Jurkat, Clone E6-1 (cell line): ENCODE measurements around the gene ITPR1.
A peak's percentile ranks its signal among the peaks of the same experiment; 100 is the strongest.

Experiments used
- DNase-seq: peaks from one replicate; pipeline ENCODE4 v3.0.0-alpha.2; 2011; ENCODE audit warnings: low read depth, low spot score
- H3K4me3 ChIP-seq: 2 replicates; pipeline ENCODE4 v1.5.1; 2011; ENCODE audit warnings: mild to moderate bottlenecking, low read length, control low read depth, moderate library complexity

Gene ITPR1

GRCh38 chr3:4838621-4839022 lies 345.5 kb downstream of the ITPR1 start:
- no peak for DNase-seq
- no peak overlapping the region for H3K4me3 ChIP-seq

- H3K4me3 ChIP-seq = no peak overlapping the region
- DNase-seq = no peak
These were observed 346.1 kb downstream of the ITPR1 start for GRCh38 chr3:4839278-4839677.

GRCh38 chr3:4841225-4841624 lies 348.1 kb downstream of the ITPR1 start:
- DNase-seq = no peak
- no peak overlapping the region for H3K4me3 ChIP-seq

GRCh38 chr3:4841776-4842440 lies 348.8 kb downstream of the ITPR1 start:
- no peak overlapping the region for H3K4me3 ChIP-seq
- no peak for DNase-seq

GRCh38 chr3:4843619-4844018 lies 350.5 kb downstream of the ITPR1 start:
- no peak overlapping the region for H3K4me3 ChIP-seq
- no peak for DNase-seq

GRCh38 chr3:4845882-4846281 lies 352.7 kb downstream of the ITPR1 start:
- no peak overlapping the region for H3K4me3 ChIP-seq
- peak; percentile 80 for DNase-seq

GRCh38 chr3:4846543-4846942 lies 353.4 kb downstream of the ITPR1 start:
- no peak for DNase-seq
- no peak overlapping the region for H3K4me3 ChIP-seq

- no peak overlapping the region for H3K4me3 ChIP-seq
- no peak for DNase-seq
These were observed 355.2 kb downstream of the ITPR1 start for GRCh38 chr3:4848176-4848825.

GRCh38 chr3:4849136-4849535 lies 356.0 kb downstream of the ITPR1 start:
- DNase-seq = no peak
- no peak overlapping the region for H3K4me3 ChIP-seq

GRCh38 chr3:4849739-4850138 lies 356.6 kb downstream of the ITPR1 start:
- H3K4me3 ChIP-seq = no peak overlapping the region
- no peak for DNase-seq

GRCh38 chr3:4850211-4850927 lies 357.2 kb downstream of the ITPR1 start:
- H3K4me3 ChIP-seq = no peak overlapping the region
- DNase-seq = no peak

- no peak overlapping the region for H3K4me3 ChIP-seq
- no peak for DNase-seq
These were observed 357.7 kb downstream of the ITPR1 start for GRCh38 chr3:4850928-4851265.

- no peak overlapping the region for H3K4me3 ChIP-seq
- DNase-seq = no peak
These were observed 359.9 kb downstream of the ITPR1 start for GRCh38 chr3:4852780-4853748.

- DNase-seq = no peak
These were observed 360.6 kb downstream of the ITPR1 start for GRCh38 chr3:4853749-4854140.

GRCh38 chr3:4855676-4856075 lies 362.5 kb downstream of the ITPR1 start:
- no peak for DNase-seq

More at GRCh38 chr3:4853749-4854140, 360.6 kb downstream of the ITPR1 start:
- H3K4me3 ChIP-seq = no peak overlapping the region

GRCh38 chr3:4856136-4856535 lies 363.0 kb downstream of the ITPR1 start:
- H3K4me3 ChIP-seq = no peak overlapping the region
- DNase-seq = no peak

More at GRCh38 chr3:4855676-4856075, 362.5 kb downstream of the ITPR1 start:
- no peak overlapping the region for H3K4me3 ChIP-seq

GRCh38 chr3:4856564-4856963 lies 363.4 kb downstream of the ITPR1 start:
- H3K4me3 ChIP-seq = no peak overlapping the region
- no peak for DNase-seq

GRCh38 chr3:4856986-4857385 lies 363.8 kb downstream of the ITPR1 start:
- DNase-seq = no peak
- H3K4me3 ChIP-seq = no peak overlapping the region

- H3K4me3 ChIP-seq = no peak overlapping the region
- DNase-seq = no peak
These were observed 366.6 kb downstream of the ITPR1 start for GRCh38 chr3:4859788-4860187.
